Bronchial epithelial cell (primary cell): Measurements from ENCODE around the gene ZNF175. TPM values are rescaled to one million over a fixed set of nuclear protein-coding genes. Genes with fewer than 3 reads are reported as not detected.

Experiments used
- DNase-seq: peaks from one replicate; pipeline ENCODE4 v3.0.0-alpha.2; 2010; ENCODE audit warnings: low read depth
- FAIRE-seq: peaks from 2 replicates; lab custom pipeline; 2011; peaks lifted over from hg19 to GRCh38; lab: Jason Lieb, UNC
- H3K27me3 ChIP-seq: 2 replicates; pipeline ENCODE4 v1.5.1; 2011; ENCODE audit warnings: low read length; ENCODE audit not compliant: control insufficient read depth, insufficient read depth
- H3K36me3 ChIP-seq: 2 replicates; pipeline ENCODE4 v1.5.1; 2011; ENCODE audit warnings: low read length; ENCODE audit not compliant: control insufficient read depth, insufficient read depth
- H3K4me3 ChIP-seq: 2 replicates; pipeline ENCODE4 v1.5.1; 2011; ENCODE audit warnings: mild to moderate bottlenecking, low read depth, low read length, control low read depth
- total RNA-seq: library from RNA; depleted of rRNA; stranded (reverse); fragments of >200 nt; gene quantifications from 2 replicates; pipeline ENCODE4 v1.2.1, GENCODE V29; 2014
- TF ChIP-seq, protein P1 (sequence below): IDR thresholded peaks from 2 replicates; pipeline ENCODE4 v1.5.1; 2011; ENCODE audit warnings: mild to moderate bottlenecking, moderate library complexity, low read length, control low read depth, inconsistent platforms; ENCODE audit not compliant: insufficient read depth, severe bottlenecking

The ZNF175 gene
- total RNA-seq, 1 donor from 2014 or later, result 1.6 TPM

- no peaks in the 10 kb centered on the region for H3K36me3 ChIP-seq
- TF ChIP-seq, protein P1, sequence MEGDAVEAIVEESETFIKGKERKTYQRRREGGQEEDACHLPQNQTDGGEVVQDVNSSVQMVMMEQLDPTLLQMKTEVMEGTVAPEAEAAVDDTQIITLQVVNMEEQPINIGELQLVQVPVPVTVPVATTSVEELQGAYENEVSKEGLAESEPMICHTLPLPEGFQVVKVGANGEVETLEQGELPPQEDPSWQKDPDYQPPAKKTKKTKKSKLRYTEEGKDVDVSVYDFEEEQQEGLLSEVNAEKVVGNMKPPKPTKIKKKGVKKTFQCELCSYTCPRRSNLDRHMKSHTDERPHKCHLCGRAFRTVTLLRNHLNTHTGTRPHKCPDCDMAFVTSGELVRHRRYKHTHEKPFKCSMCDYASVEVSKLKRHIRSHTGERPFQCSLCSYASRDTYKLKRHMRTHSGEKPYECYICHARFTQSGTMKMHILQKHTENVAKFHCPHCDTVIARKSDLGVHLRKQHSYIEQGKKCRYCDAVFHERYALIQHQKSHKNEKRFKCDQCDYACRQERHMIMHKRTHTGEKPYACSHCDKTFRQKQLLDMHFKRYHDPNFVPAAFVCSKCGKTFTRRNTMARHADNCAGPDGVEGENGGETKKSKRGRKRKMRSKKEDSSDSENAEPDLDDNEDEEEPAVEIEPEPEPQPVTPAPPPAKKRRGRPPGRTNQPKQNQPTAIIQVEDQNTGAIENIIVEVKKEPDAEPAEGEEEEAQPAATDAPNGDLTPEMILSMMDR, result no peak
- FAIRE-seq, result no peak
- DNase-seq, result no peak
- H3K4me3 ChIP-seq, result no peak overlapping the region
- H3K27me3 ChIP-seq, result no peaks in the 10 kb centered on the region
These were observed 43.7 kb downstream of the ZNF175 start for GRCh38 chr19:51614789-51615188.

DNA sequence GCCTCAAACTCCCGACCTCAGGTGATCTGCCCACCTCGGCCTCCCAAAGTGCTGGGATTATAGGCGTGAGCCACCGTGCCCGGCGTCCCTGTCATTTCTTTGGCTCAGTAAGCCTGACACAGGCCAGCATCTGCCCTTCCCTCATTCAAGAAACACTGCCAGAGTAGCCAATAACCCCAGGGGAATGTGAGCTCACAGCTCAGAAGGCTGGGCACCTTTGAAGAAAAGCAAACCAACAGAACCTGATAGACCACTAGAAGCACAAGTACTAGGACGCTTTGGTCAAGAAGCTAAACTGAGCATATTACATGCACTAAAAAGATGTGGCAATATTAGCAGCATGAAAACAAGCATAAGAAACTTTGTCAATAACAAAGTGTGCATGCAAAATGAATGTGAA, 44.9 kb downstream of the ZNF175 start:
- no peaks in the 10 kb centered on the region for H3K27me3 ChIP-seq
- FAIRE-seq, result no peak
- no peaks in the 10 kb centered on the region for H3K36me3 ChIP-seq
- TF ChIP-seq, protein P1, result no peak
- DNase-seq, result no peak
- H3K4me3 ChIP-seq, result no peak overlapping the region

DNA sequence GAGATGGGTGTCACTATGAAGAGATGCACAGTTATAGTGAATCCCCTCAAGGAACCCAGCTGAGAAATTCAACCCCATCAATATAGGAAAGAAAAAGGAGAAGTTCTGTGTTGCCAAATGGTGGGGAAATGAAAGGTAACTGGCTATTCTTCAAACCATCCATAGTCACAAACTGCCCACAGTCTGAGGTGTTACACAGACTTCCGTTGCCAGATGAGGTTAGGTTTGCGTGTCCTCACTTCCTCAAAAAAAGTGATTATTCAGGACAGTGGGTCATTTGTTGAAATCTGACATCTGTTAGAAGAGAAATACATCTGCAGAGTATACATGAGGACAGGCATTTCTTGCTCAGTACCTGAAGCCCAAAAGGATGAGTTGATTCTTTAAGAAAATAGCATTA, 50.1 kb downstream of the ZNF175 start:
- no peak overlapping the region for H3K4me3 ChIP-seq
- FAIRE-seq (no peak), DNase-seq (no peak)
- TF ChIP-seq, protein P1, result no peak
- no peaks in the 10 kb centered on the region for H3K36me3 ChIP-seq
- no peaks in the 10 kb centered on the region for H3K27me3 ChIP-seq

DNA sequence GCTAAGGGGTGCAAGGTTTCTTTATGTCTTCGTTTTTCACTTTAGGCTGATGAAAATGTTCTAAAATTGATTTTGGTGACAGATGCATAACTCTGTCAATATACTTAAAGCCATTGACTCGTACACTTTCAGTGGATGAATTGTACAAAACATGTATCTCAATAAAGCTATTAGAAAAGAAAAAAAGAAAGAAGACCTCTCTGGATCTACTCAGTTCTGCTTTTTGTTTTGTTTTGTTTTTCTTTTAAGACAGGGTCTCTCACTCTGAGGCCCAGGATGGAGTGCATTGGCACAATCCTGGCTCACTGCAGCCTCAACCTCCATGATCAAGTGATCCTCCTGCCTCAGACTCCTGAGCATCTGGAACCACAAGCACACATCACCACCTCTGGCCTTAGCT, 55.6 kb downstream of the ZNF175 start:
- Histone ChIP-seq H3K36me3 (no peaks in the 10 kb centered on the region), H3K4me3 (no peak overlapping the region), H3K27me3 (no peaks in the 10 kb centered on the region)
- TF ChIP-seq, protein P1, result no peak
- no peak for DNase-seq
- no peak for FAIRE-seq

DNA sequence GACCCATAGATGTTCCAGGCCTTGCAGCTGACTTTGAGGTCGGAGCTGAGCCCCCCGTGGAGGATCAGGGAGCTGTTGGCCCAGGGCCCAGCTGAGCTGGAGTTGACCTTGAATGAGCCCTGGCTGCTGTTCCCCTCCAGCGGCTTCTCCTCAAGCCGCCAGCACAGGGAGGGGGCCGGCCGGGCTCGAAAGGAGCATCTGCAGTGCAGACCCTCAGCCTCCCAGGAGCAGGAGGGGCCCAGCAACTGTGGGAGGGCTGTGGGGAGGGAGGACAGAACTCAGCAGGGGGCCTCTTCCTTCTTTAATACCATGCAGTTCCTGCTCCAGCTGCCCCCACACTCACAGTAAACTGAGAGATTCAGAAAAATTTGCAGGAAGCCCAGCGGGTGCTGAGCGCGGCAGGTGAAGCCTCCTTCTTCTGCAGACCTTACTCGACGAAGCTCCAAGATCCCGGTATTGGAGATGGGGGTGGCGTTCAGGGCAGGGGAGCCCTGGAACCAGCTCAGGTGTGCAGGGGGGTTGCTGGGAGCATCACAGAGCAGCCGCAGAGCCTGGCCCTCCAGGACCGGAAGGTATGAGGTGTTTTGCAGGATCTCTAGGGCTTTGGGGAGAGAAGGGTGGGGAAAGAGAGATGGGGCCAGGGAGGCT, 56.5 kb downstream of the ZNF175 start:
- no peak for FAIRE-seq
- Histone ChIP-seq H3K27me3 (no peaks in the 10 kb centered on the region), H3K4me3 (no peak overlapping the region), H3K36me3 (no peaks in the 10 kb centered on the region)
- TF ChIP-seq, protein P1, result no peak
- no peak for DNase-seq
